A549 (cell line): ENCODE results near the gene HOXA7. TPM values are rescaled to one million over a fixed set of nuclear protein-coding genes. Genes with fewer than 3 reads are reported as not detected.

ENCODE experiments used
- ATAC-seq, 2 experiments: fragments of 200-7000 bp in 1 of 2; fragments of >200 bp in 1 of 2; cut with Nextera tagmentation in 1 of 2; cut with Tn5 transposase in 1 of 2; 3 replicates each; pipeline versions ENCODE4 v1.8.0 to v1.9.1; 2018 to 2020; ENCODE audit warnings: mild to moderate bottlenecking in 1 of 2, moderate library complexity in 1 of 2
- CTCF ChIA-PET: fragments of 300-600 bp; sonication (Branson Sonifier 250); formaldehyde crosslinking; extraction: SDS; loops from one replicate; lab custom pipeline; 2021; ENCODE audit warnings: antibody characterized with exemption, inconsistent platforms; lab: Yijun Ruan, JAX
- POLR2A ChIA-PET: fragments of 350-600 bp; formaldehyde crosslinking; extraction: SDS; loops from one replicate; lab custom pipeline; 2021; ENCODE audit warnings: antibody characterized with exemption, inconsistent platforms; lab: Yijun Ruan, JAX
- DNase-seq, 2 experiments: peaks; one replicate each; pipeline versions ENCODE4 v3.0.0 to v3.0.0-alpha.2; 2011 to 2016; ENCODE audit warnings: low read depth in 1 of 2, low spot score in 1 of 2
- FAIRE-seq: peaks from 2 replicates; lab custom pipeline; 2011; peaks lifted over from hg19 to GRCh38; lab: Jason Lieb, UNC
- H3K27ac ChIP-seq, 2 experiments: fragments of >200 bp; sonication (Bioruptor Twin); formaldehyde crosslinking; 3 replicates each; pipeline ENCODE4 v1.5.1; 2016 to 2017
- H3K4me1 ChIP-seq: fragments of >200 bp; sonication (Bioruptor Twin); formaldehyde crosslinking; 3 replicates; pipeline ENCODE4 v1.6.1; 2016
- H3K4me2 ChIP-seq: fragments of >200 bp; sonication (Bioruptor Twin); formaldehyde crosslinking; 3 replicates; pipeline ENCODE4 v1.6.1; 2016
- H3K4me3 ChIP-seq: fragments of >200 bp; sonication (Bioruptor Twin); formaldehyde crosslinking; 3 replicates; pipeline ENCODE4 v1.5.1; 2016
- H3K9me3 ChIP-seq: fragments of >200 bp; sonication (Bioruptor Twin); formaldehyde crosslinking; 3 replicates; pipeline ENCODE4 v1.6.1; 2016
- BCL3 ChIP-seq: fragments of >200 bp; sonication (Bioruptor Twin); formaldehyde crosslinking; IDR thresholded peaks from 3 replicates; pipeline ENCODE4 v1.6.1; 2016
- CHD2 ChIP-seq: fragments of 150-350 bp; IDR thresholded peaks from 2 replicates; pipeline ENCODE4 v1.6.1; 2014; ENCODE audit warnings: low read length; ENCODE audit not compliant: partially characterized antibody
- EP300 ChIP-seq, 2 experiments: fragments of >200 bp; sonication (Bioruptor Twin); formaldehyde crosslinking; IDR thresholded peaks; 2 replicates in 1 of 2; 3 replicates in 1 of 2; pipeline ENCODE4 v1.6.1; 2016 to 2017
- FOSB ChIP-seq: fragments of 250-450 bp; sonication (Bioruptor Pico); IDR thresholded peaks from 2 replicates; pipeline ENCODE4 v1.5.0; 2020; ENCODE audit warnings: mild to moderate bottlenecking, moderate library complexity
- HMGXB4 ChIP-seq: fragments of 250-450 bp; sonication (Bioruptor Pico); IDR thresholded peaks from 2 replicates; pipeline ENCODE4 v1.5.0; 2021; ENCODE audit warnings: mild to moderate bottlenecking, moderate library complexity, borderline replicate concordance
- MAX ChIP-seq: IDR thresholded peaks from 2 replicates; pipeline ENCODE4 v1.6.1; 2012
- MAZ ChIP-seq: fragments of 150-350 bp; IDR thresholded peaks from 2 replicates; pipeline ENCODE4 v1.6.1; 2014; ENCODE audit warnings: antibody characterized with exemption, low read depth, low read length, borderline replicate concordance
- MYC ChIP-seq: IDR thresholded peaks from 2 replicates; pipeline ENCODE4 v1.6.1; 2012; ENCODE audit warnings: mild to moderate bottlenecking, inconsistent platforms, low read length, improper control_type of control experiment, borderline replicate concordance
- NFE2L2 ChIP-seq: fragments of 150-350 bp; conservative IDR thresholded peaks from 2 replicates; pipeline ENCODE4 v1.6.1; 2014; ENCODE audit warnings: low read length
- PHF8 ChIP-seq: fragments of 200-600 bp; sonication (generic); IDR thresholded peaks from 2 replicates; pipeline ENCODE4 v1.6.1; 2016; ENCODE audit warnings: low read depth, mild to moderate bottlenecking, antibody characterized with exemption, moderate library complexity, borderline replicate concordance
- RAD21 ChIP-seq, 2 experiments: fragments of >200 bp in 1 of 2; sonication (Bioruptor Twin) in 1 of 2; formaldehyde crosslinking in 1 of 2; IDR thresholded peaks in 1 of 2; conservative IDR thresholded peaks in 1 of 2; 2 replicates in 1 of 2; 3 replicates in 1 of 2; pipeline ENCODE4 v1.6.1; 2012 to 2018; ENCODE audit warnings: inconsistent platforms in 1 of 2
- REST ChIP-seq: fragments of 200-600 bp; sonication (generic); IDR thresholded peaks from 2 replicates; pipeline ENCODE4 v1.6.1; 2016; ENCODE audit warnings: antibody characterized with exemption, mild to moderate bottlenecking, moderate library complexity
- RNF2 ChIP-seq: fragments of 200-600 bp; sonication (generic); IDR thresholded peaks from 2 replicates; pipeline ENCODE4 v1.6.1; 2016; ENCODE audit warnings: low read depth, mild to moderate bottlenecking, antibody characterized with exemption, moderate library complexity, borderline replicate concordance
- SMC3 ChIP-seq: fragments of >200 bp; sonication (Bioruptor Twin); formaldehyde crosslinking; IDR thresholded peaks from 3 replicates; pipeline ENCODE4 v1.6.1; 2018; ENCODE audit warnings: inconsistent platforms
- SREBF2 ChIP-seq: fragments of 450-650 bp; IDR thresholded peaks from 2 replicates; pipeline ENCODE4 v1.6.1; 2014; ENCODE audit warnings: mild to moderate bottlenecking, moderate library complexity
- TFCP2L1 ChIP-seq: fragments of 250-450 bp; sonication (Bioruptor Pico); IDR thresholded peaks from 2 replicates; pipeline ENCODE4 v1.5.0; 2021; ENCODE audit warnings: mild to moderate bottlenecking
- ZC3H11A ChIP-seq: fragments of 450-650 bp; IDR thresholded peaks from 2 replicates; pipeline ENCODE4 v1.6.1; 2014; ENCODE audit warnings: antibody characterized with exemption, mild to moderate bottlenecking
- WGBS: methylation state at CpG from one replicate; pipeline ENCODE4 v1.1.6; 2017; ENCODE audit errors: missing lambda C conversion rate; 5-methylcytosine and 5-hydroxymethylcytosine counted together
- polyA plus RNA-seq, 4 experiments: library from polyadenylated mRNA; depleted of rRNA in 3 of 4; stranded (reverse); fragments of >200 nt; fragmentation: RNase III in 1 of 4; extraction: RNeasy Plus Mini Kit Qiagen cat#74134 plus additional on column Dnase treatment in 1 of 4; gene quantifications; 2 replicates in 3 of 4; 3 replicates in 1 of 4; pipeline ENCODE4 v1.2.3, GENCODE V29; 2011 to 2017

The HOXA7 gene
- polyA plus RNA-seq, 2 of the 4 experiments (the other 2 are of a cell fraction) = 4.1 to 4.8 TPM

- Histone ChIP-seq H3K4me3 (peak overlapping the region; percentile 82), H3K4me2 (peak overlapping the region; percentile 85), H3K4me1 (peaks cover 15% of the 10 kb centered on the region)
- CTCF ChIA-PET = interaction anchor here (0.8 to 4.2 kb wide), 12 partner anchors 9 to 896 kb away, joined by 3 to 33 read pairs (median 10); no protein-coding TSS in a partner anchor
- DNase-seq = peak in 1 of 2 experiments; percentile 19
- 74% methylated on average over 14 of the region's 14 CpGs for WGBS
- ATAC-seq = peak; percentile 38 to 51
- FAIRE-seq = no peak
- TF ChIP-seq HMGXB4 (no peak), EP300 (IDR thresholded peaks at IDR 0.05) (no peak), RNF2 (no peak), PHF8 (no peak), ZC3H11A (no peak), NFE2L2 (no peak)
- TF ChIP-seq, all 56 proteins: peak for 0
- POLR2A ChIA-PET = interaction anchor here (1.3 to 1.6 kb wide), 4 partner anchors 540 to 893 kb away, joined by 3 to 6 read pairs (median 3); no protein-coding TSS in a partner anchor
- Histone ChIP-seq H3K27ac (peak overlapping the region; percentile 63 to 87), H3K9me3 (no peaks in the 10 kb centered on the region)
These were observed 44.5 kb upstream of the HOXA7 start for GRCh38 chr7:27200761-27201579.

- TF ChIP-seq SREBF2 = no peak
- TF ChIP-seq RAD21 (conservative IDR thresholded peaks at IDR 0.05 in 1 of 2, IDR thresholded peaks at IDR 0.05 in 1 of 2) = peak in 1 of 2 experiments; percentile 18; a peak in 1 of 5 replicates
- peak; percentile 9; the same call in 1 of the 3 replicates for TF ChIP-seq SMC3
- 0 out of 2 replicates have a peak, but pooled peaks have one; percentile 51 for TF ChIP-seq MYC
- TF ChIP-seq REST = no peak
- no peak for TF ChIP-seq MAZ
- no peak for TF ChIP-seq CHD2
- TF ChIP-seq BCL3 = 0 out of 3 replicates have a peak, but pooled peaks have one; percentile 27
- no peak for TF ChIP-seq FOSB (CRISPR knock-in tag)
- TF ChIP-seq NFE2L2 = no peak
- TF ChIP-seq HMGXB4 = no peak
- TF ChIP-seq TFCP2L1 (CRISPR knock-in tag) = no peak
- peak; percentile 50; the same call in 1 of the 2 replicates for TF ChIP-seq MAX
- H3K9me3 ChIP-seq = no peaks in the 10 kb centered on the region
- H3K4me3 ChIP-seq = peak within 1 kb of the TSS; percentile 82
- 3% methylated on average over 27 of the region's 99 CpGs for WGBS
- POLR2A ChIA-PET = interaction anchor here (1.0 to 1.6 kb wide), 5 partner anchors 463 to 894 kb away, joined by 3 to 6 read pairs (median 3); partner anchors contain the start of gene HIBADH
- peak within 1 kb of the TSS; percentile 77 to 87 for H3K27ac ChIP-seq
- H3K4me1 ChIP-seq = peaks cover 15% of the 10 kb centered on the region
- H3K4me2 ChIP-seq = peak within 1 kb of the TSS; percentile 85
- CTCF ChIA-PET = interaction anchor here (0.7 to 4.2 kb wide), 22 partner anchors 10 to 897 kb away, joined by 3 to 33 read pairs (median 8); no protein-coding TSS in a partner anchor
- FAIRE-seq = no peak
- ATAC-seq = peak; percentile 80 to 91
- DNase-seq = peak; percentile 65 to 69
These were observed 43.6 kb upstream of the HOXA7 start, which contains the start of gene HOXA13 for GRCh38 chr7:27199849-27200760. Gene HOXA13 (minus strand): TSS chr7:27200091. CDS start chr7:27200077, 14 bp downstream.
